Posterior vena cava (tissue), 2 donors: Measurements from ENCODE around the gene BHLHE41. TPM values are rescaled to one million over a fixed set of nuclear protein-coding genes. Genes with fewer than 3 reads are reported as not detected.

Experiments used
- DNase-seq: peaks from one replicate; pipeline ENCODE4 v3.0.0-alpha.2; 2020; ENCODE audit warnings: low spot score
- intact Hi-C, 2 donors: fragments of 100-400 bp; cut with DNase I; formaldehyde crosslinking; loops; one replicate each; pipeline versions ENCODE4 v1.14.1 to v1.14.2; 2022 to 2023
- total RNA-seq, 2 donors: library from RNA; stranded (reverse); fragmentation: NEBNext Ultra II Directional; extraction: Animal tissue kit (Norgen Biotek cat#: 25700); gene quantifications; one replicate each; pipeline ENCODE4 v1.2.1, GENCODE V29; 2021
- donor health status: DM: yes; HTN: yes; CAD: no.
- donor health status: DM: yes; HTN: yes; CAD: no.

BHLHE41 gene
- total RNA-seq, 2 donors from 2014 or later = 15.9 to 18.6 TPM

GRCh38 chr12:26120561-26121274 is 4.1 kb downstream of the BHLHE41 start:
- intact Hi-C loops = loop anchor here in 1 of 2 donors (10.0 kb wide), 2 partner anchors 74 to 154 kb away; partner anchors contain the start of gene SSPN
- no peak for DNase-seq

GRCh38 chr12:26119391-26119989 is 5.3 kb downstream of the BHLHE41 start:
- DNase-seq = no peak
- intact Hi-C loops = no loop called here

- intact Hi-C loops = no loop called here
- DNase-seq = no peak
These were observed 6.5 kb downstream of the BHLHE41 start for GRCh38 chr12:26118308-26118707.

GRCh38 chr12:26116829-26117715 is 7.8 kb downstream of the BHLHE41 start:
- intact Hi-C loops = no loop called here
- no peak for DNase-seq

- DNase-seq = no peak
- intact Hi-C loops = no loop called here
These were observed 10.0 kb downstream of the BHLHE41 start for GRCh38 chr12:26114720-26115401.

- intact Hi-C loops = no loop called here
These were observed 10.8 kb downstream of the BHLHE41 start for GRCh38 chr12:26113853-26114719.

GRCh38 chr12:26113181-26113654 is 11.6 kb downstream of the BHLHE41 start:
- no peak for DNase-seq
- intact Hi-C loops = no loop called here

More at GRCh38 chr12:26113853-26114719, 10.8 kb downstream of the BHLHE41 start:
- DNase-seq = peak; percentile 98

- DNase-seq = no peak
- intact Hi-C loops = no loop called here
These were observed 12.1 kb downstream of the BHLHE41 start for GRCh38 chr12:26112703-26113147.

GRCh38 chr12:26112232-26112631 is 12.6 kb downstream of the BHLHE41 start:
- intact Hi-C loops = no loop called here
- no peak for DNase-seq

- DNase-seq = no peak
- intact Hi-C loops = no loop called here
These were observed 15.4 kb downstream of the BHLHE41 start for GRCh38 chr12:26109343-26109881.

GRCh38 chr12:26108915-26109314 is 15.9 kb downstream of the BHLHE41 start:
- no peak for DNase-seq
- intact Hi-C loops = no loop called here

GRCh38 chr12:26106347-26106746 is 18.5 kb downstream of the BHLHE41 start:
- intact Hi-C loops = no loop called here
- DNase-seq = no peak

GRCh38 chr12:26102953-26103352 is 21.9 kb downstream of the BHLHE41 start:
- intact Hi-C loops = no loop called here
- no peak for DNase-seq

- intact Hi-C loops = no loop called here
- no peak for DNase-seq
These were observed 23.1 kb downstream of the BHLHE41 start for GRCh38 chr12:26101763-26102162.

GRCh38 chr12:26101350-26101734 is 23.5 kb downstream of the BHLHE41 start:
- intact Hi-C loops = no loop called here
- no peak for DNase-seq

- intact Hi-C loops = no loop called here
- no peak for DNase-seq
These were observed 24.0 kb downstream of the BHLHE41 start for GRCh38 chr12:26100666-26101349.

GRCh38 chr12:26097046-26097878 is 27.6 kb downstream of the BHLHE41 start:
- intact Hi-C loops = loop anchor here in 1 of 2 donors (10.0 kb wide), 1 partner anchor 558 kb away; no protein-coding TSS in a partner anchor
- DNase-seq = peak; percentile 88
